Hippocampal formation (tissue), 2 donors: Measurements from ENCODE around the gene PSAP.

Source experiments
- DNase-seq, 2 donors: peaks; one replicate each; lab custom pipeline; 2025; lab: John Stamatoyannopoulos, UW

Gene PSAP

GRCh38 chr10:71844695-71845094 lies 6.4 kb downstream of the PSAP start:
- DNase-seq: no peak

- DNase-seq: no peak
These were observed 7.0 kb downstream of the PSAP start for GRCh38 chr10:71844084-71844483.

GRCh38 chr10:71842856-71843686 lies 8.0 kb downstream of the PSAP start:
- DNase-seq: no peak

DNA sequence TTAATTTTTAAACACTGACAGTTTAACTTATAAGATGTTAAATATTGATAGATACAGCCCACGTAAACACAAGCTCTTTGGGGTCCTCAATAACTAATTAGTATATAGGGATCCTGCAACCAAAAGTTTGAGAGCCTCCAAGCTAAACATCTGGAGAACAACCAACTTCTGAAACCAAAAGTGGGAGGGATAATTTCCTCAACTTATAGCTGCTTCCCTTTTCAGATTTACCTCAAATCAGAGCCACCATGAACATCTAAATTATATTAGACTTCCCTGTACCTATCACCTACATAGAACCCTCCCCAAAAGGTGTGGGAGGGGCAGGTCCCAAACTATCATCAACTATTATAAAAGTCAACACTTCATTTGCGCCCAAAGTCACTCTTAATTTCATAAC lies 8.6 kb downstream of the PSAP start:
- no peak for DNase-seq

- DNase-seq: peak in 1 of 2 donors; percentile 43
These were observed 10.1 kb downstream of the PSAP start for GRCh38 chr10:71840958-71841335.

DNA sequence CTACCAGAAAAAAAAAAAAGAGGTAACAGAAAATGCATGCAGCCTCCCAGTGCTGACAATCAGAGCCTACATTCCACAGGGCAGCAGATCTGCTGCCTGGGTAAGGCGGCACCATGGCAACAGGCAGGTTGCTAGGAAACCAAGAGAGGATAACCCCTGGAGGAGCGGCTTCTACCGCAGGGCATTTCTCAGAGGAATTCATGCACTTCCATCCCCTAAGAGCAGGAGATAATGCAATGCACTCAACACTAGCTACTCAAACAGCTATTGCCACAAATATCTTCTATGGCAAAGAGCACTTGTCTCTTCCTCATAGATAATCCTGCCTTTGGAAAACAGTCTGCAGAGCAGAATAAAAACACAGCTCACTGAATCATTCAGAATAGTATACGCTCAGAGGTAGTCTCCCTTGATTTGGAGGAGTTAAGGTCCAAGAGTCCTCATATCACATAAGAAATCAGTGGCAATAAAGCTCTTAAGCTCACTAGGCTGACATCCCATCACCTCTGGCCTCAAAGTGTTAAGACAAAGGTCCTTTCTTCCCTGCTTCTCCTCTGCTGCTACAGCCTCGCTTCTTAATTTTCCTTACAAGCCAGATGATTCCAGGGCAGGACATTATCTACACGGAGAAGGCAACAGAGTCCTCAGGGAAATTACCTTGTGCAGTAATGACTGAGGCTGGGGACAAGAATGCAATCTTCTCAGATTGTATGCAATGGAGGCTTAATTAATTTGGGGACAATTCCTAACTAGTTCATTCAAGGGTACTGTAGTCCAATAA lies 10.7 kb downstream of the PSAP start:
- peak; percentile 56 to 88 for DNase-seq

- no peak for DNase-seq
These were observed 12.5 kb downstream of the PSAP start for GRCh38 chr10:71838264-71839211.

- no peak for DNase-seq
These were observed 13.8 kb downstream of the PSAP start for GRCh38 chr10:71837098-71837827.

GRCh38 chr10:71836596-71836974 lies 14.5 kb downstream of the PSAP start:
- DNase-seq: no peak

DNA sequence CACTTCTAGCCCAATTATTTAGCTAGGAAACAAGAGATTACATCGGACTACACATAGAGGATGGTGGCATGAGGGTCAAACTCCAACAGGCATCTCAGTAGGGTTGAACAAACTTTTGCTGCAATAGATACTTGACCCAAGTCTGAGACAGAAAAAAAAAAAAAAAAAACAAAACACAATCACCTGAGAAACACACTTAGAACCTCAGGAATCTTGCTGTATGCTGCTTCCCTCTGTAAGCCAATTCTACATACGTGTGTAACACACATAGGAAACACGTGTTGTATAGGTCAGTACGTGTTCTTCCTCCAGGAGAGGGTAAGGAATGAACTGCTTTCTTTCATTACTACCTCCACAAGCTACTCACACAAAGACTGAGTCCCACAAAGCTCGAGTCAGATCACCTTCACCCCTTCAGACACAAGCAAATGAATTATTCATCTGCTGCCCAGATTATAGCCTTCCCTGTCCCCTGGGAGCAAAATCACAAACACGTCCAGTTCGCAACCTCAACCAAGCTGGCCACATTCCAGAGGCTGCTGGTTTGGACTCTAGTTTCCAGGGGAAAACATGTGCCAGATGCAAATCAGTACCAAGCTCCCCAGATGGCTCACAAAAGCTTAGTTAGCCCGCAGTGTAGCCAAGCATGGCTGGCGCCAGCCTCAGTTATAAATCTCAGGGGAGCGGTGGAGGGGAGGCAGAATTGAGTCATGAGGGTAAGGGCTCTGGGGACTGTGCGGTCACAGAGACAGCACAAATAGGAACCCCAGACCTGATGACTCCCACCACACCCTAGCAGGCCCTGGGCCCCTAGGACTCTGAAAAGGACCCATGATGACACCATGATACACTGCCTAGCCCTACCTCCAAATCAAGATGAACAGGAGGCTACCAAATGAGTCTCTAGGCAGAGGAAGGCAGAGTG lies 15.1 kb downstream of the PSAP start:
- DNase-seq: peak; percentile 90 to 91

GRCh38 chr10:71834343-71834674 lies 16.7 kb downstream of the PSAP start:
- DNase-seq: no peak

GRCh38 chr10:71833451-71834342 lies 17.4 kb downstream of the PSAP start:
- DNase-seq: no peak

DNA sequence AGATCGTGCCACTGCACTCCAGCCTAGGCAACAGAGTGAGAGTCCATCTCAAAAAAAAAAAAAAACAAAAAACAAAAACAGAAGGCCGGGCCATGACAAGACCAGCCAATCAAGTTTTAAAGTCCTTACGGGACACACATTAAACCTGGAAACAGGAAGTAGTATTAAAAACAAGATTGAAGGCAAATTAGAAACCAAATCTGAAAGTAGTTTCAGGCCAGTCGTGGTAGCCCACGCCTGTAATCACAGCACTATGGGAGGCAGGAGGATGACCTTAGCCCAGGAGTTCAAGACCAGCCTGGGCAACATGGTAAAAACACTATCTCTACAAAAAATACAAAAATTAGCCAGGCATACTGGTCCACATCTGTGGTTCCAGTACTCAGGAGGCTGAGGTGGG lies 18.1 kb downstream of the PSAP start:
- DNase-seq: no peak

DNA sequence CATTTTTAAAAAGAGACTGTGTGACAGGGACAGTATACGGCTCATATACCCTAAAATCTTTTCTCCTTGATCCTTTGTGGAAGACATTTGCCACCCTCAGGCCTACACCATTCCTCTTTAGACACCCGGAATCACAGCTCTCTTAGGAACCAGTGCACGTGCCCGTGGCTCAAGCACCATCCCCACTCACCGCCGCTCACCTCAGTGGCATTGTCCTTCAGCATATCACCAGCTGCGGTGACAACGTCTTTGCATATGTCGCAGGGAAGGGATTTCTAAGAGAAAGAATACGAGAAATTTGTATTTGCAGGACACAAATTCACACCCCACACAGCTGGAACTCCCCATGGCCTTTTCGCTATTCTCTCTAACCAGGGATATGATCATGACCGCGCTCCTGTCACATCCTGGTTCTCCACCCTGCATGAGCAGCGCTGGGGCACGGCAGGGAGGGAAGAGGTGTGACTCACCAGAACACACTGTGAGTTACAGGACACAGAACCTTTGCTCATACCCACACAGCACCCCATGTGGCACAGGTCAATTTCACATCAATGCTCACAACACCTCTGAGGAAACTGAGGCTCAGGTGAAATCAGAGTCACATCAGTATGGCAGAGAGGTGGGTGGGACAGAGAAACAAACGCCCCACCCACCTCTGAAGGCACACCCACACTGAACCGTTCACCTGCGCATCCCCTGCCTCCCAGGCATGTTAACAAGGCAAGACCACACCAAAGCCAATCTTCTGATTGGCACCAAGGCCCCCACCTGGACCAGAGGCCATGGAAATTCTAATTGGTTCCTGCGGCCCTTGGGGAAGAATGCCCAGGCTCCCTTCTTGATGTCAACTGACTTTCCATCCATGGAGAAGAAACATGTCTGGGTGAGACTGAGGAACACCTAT lies 19.2 kb downstream of the PSAP start:
- no peak for DNase-seq

DNA sequence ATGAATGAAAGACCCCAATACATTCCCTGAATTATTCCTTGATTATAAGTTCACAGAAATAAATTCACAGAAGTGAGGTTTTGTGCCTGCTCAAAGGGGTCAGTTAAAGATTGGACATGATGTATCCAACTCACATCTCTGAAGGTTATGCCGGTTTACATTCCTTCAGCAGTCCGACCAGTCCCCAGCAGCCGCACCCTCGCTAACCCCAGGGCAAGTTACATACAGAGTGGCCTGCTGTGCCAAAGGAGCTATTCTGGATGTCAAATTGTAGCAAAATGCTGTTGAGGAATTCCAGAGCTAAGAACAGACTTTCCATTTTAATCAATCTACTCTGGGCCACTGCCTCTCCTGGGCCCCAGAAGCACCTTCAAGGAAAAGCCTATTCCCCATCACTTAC lies 20.3 kb downstream of the PSAP start:
- no peak for DNase-seq

DNA sequence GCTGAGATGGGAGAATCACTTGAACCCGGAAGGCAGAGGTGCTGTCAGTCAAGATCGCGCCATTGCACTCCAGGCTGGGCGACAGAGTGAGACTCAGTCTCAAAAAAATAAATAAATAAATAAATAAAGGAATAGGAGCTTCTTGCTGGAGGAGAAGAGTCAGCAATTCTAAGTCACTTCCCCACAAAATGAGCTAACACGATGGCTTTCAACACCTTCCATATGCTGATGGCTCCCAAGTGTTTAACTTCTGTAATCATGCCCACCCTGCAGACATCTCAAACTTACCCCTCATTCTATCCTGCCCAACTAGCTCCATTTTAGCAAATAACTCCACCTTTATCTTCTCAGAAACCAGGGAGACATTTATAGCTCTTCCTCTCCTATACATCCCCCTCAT lies 21.2 kb downstream of the PSAP start:
- no peak for DNase-seq

DNA sequence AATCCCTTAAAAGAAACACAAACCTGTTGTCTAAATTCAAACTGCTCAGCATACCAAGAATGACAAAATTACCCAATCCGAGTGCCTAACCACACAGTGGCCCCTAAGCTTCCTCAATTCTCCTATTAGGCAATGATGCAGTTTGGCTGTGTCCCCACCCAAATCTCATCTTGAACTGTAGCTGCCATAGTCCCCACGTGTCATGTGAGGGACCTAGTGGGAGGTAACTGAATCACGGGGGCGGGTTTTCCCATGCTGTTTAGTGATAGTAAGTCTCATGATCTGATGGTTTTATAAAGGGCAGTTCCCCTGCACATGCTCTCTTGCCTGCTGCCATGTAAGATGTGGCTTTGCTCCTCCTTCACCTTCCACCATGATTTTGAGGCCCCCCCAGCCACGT lies 21.9 kb downstream of the PSAP start:
- DNase-seq: no peak

- DNase-seq: no peak
These were observed 22.3 kb downstream of the PSAP start for GRCh38 chr10:71828702-71829101.
